ENCODE data around the gene IGSF6. TPM values are rescaled to one million over a fixed set of nuclear protein-coding genes. Genes with fewer than 3 reads are reported as not detected.

Gene IGSF6
- total RNA-seq, 2 experiments from 2014 or later, result 0.28 to 0.30 TPM

GRCh38 chr16:21622545-21622944 lies 29.9 kb downstream of the IGSF6 start:
- H3K9me2 ChIP-seq (ENCODE audit: insufficient read depth, low read length), result no peaks in the 10 kb centered on the region
- intact Hi-C loops (cut with micrococcal nuclease; ENCODE audit: unreplicated experiment), result no loop called here

GRCh38 chr16:21620592-21620991 lies 31.8 kb downstream of the IGSF6 start:
- intact Hi-C loops (cut with micrococcal nuclease; ENCODE audit: unreplicated experiment), result no loop called here
- Histone ChIP-seq H3K9me2 (ENCODE audit: insufficient read depth, low read length) (no peaks in the 10 kb centered on the region), H3K4me1 (ENCODE audit: insufficient read depth, low read length, poor library complexity, severe bottlenecking) (peaks cover 18% of the 10 kb centered on the region), H3K4me3 (ENCODE audit: low read depth, low read length, poor library complexity, severe bottlenecking) (no peak overlapping the region), H3K27ac (ENCODE audit: low read depth, low read length, poor library complexity, severe bottlenecking) (no peak overlapping the region), H3K79me2 (ENCODE audit: insufficient read depth, low read depth, low read length) (peaks cover 7% of the 10 kb centered on the region; the same call in 1 of the 2 replicates), H3K36me3 (ENCODE audit: insufficient read depth, low read length) (peaks cover 77% of the 10 kb centered on the region), H4K20me1 (ENCODE audit: insufficient read depth, low read length) (no peaks in the 10 kb centered on the region), H3K9me3 (ENCODE audit: low read length) (no peaks in the 10 kb centered on the region), H2AFZ (ENCODE audit: low read length) (no peak overlapping the region), H3K4me2 (ENCODE audit: low read length) (no peak overlapping the region)
- no peak for DNase-seq (ENCODE audit: low spot score)
- BruUV-seq (replicated peaks), result no TSS peak
- CTCF ChIA-PET (ENCODE audit: unreplicated experiment), result no interaction called here
- POLR2A ChIA-PET, result interaction anchor here (1.6 kb wide), 1 partner anchor 15 kb away, joined by 7 read pairs; no protein-coding TSS in a partner anchor
- no peak for TF ChIP-seq CTCF (conservative IDR thresholded peaks at IDR 0.05; ENCODE audit: low read length)
- TF ChIP-seq EZH2phosphoT487 (IDR thresholded peaks at IDR 0.05; ENCODE audit: borderline replicate concordance, low read depth, low read length), result no peak

More at GRCh38 chr16:21622545-21622944, 29.9 kb downstream of the IGSF6 start:
- no peak overlapping the region for H2AFZ ChIP-seq (ENCODE audit: low read length)
- H3K9me3 ChIP-seq (ENCODE audit: low read length), result no peaks in the 10 kb centered on the region
- no peak overlapping the region for H3K4me2 ChIP-seq (ENCODE audit: low read length)
- peaks cover 15% of the 10 kb centered on the region for H3K4me1 ChIP-seq (ENCODE audit: insufficient read depth, low read length, poor library complexity, severe bottlenecking)
- no peaks in the 10 kb centered on the region for H3K79me2 ChIP-seq (ENCODE audit: insufficient read depth, low read depth, low read length)
- no peak overlapping the region for H3K4me3 ChIP-seq (ENCODE audit: low read depth, low read length, poor library complexity, severe bottlenecking)
- no peak for DNase-seq (ENCODE audit: low spot score)
- H4K20me1 ChIP-seq (ENCODE audit: insufficient read depth, low read length), result no peaks in the 10 kb centered on the region
- TF ChIP-seq EZH2phosphoT487 (IDR thresholded peaks at IDR 0.05; ENCODE audit: borderline replicate concordance, low read depth, low read length) (no peak), CTCF (conservative IDR thresholded peaks at IDR 0.05; ENCODE audit: low read length) (no peak)
- CTCF ChIA-PET (ENCODE audit: unreplicated experiment), result no interaction called here
- H3K36me3 ChIP-seq (ENCODE audit: insufficient read depth, low read length), result peaks cover 80% of the 10 kb centered on the region
- BruUV-seq (replicated peaks), result no TSS peak
- POLR2A ChIA-PET, result interaction anchor here (0.5 to 1.2 kb wide), 2 partner anchors 9 to 16 kb away, joined by 3 to 5 read pairs; no protein-coding TSS in a partner anchor
- H3K27ac ChIP-seq (ENCODE audit: low read depth, low read length, poor library complexity, severe bottlenecking), result no peak overlapping the region

- Histone ChIP-seq H3K4me3 (ENCODE audit: low read depth, low read length, poor library complexity, severe bottlenecking) (no peak overlapping the region), H3K27ac (ENCODE audit: low read depth, low read length, poor library complexity, severe bottlenecking) (no peak overlapping the region), H2AFZ (ENCODE audit: low read length) (no peak overlapping the region), H3K9me2 (ENCODE audit: insufficient read depth, low read length) (no peaks in the 10 kb centered on the region), H4K20me1 (ENCODE audit: insufficient read depth, low read length) (no peaks in the 10 kb centered on the region), H3K79me2 (ENCODE audit: insufficient read depth, low read depth, low read length) (peaks cover 7% of the 10 kb centered on the region; the same call in 1 of the 2 replicates), H3K4me2 (ENCODE audit: low read length) (no peak overlapping the region), H3K4me1 (ENCODE audit: insufficient read depth, low read length, poor library complexity, severe bottlenecking) (peaks cover 19% of the 10 kb centered on the region), H3K9me3 (ENCODE audit: low read length) (no peaks in the 10 kb centered on the region), H3K36me3 (ENCODE audit: insufficient read depth, low read length) (peaks cover 72% of the 10 kb centered on the region)
- DNase-seq (ENCODE audit: low spot score), result no peak
- ChIA-PET CTCF (ENCODE audit: unreplicated experiment) (no interaction called here), POLR2A (interaction anchor here (0.9 kb wide), 1 partner anchor 11 kb away, joined by 3 read pairs; no protein-coding TSS in a partner anchor)
- TF ChIP-seq CTCF (conservative IDR thresholded peaks at IDR 0.05; ENCODE audit: low read length), result no peak
- TF ChIP-seq EZH2phosphoT487 (IDR thresholded peaks at IDR 0.05; ENCODE audit: borderline replicate concordance, low read depth, low read length), result no peak
- BruUV-seq (replicated peaks), result no TSS peak
- intact Hi-C loops (cut with micrococcal nuclease; ENCODE audit: unreplicated experiment), result no loop called here
Observed at GRCh38 chr16:21619765-21620425, 32.5 kb downstream of the IGSF6 start.

Measured in OCI-LY7 (cell line).